Iris pigment epithelial cell (primary cell): Measurements from ENCODE around the gene FANK1.

Source experiments
- DNase-seq: peaks from one replicate; pipeline ENCODE4 v3.0.0-alpha.2; 2011; ENCODE audit warnings: low read depth

The FANK1 gene, protein sequence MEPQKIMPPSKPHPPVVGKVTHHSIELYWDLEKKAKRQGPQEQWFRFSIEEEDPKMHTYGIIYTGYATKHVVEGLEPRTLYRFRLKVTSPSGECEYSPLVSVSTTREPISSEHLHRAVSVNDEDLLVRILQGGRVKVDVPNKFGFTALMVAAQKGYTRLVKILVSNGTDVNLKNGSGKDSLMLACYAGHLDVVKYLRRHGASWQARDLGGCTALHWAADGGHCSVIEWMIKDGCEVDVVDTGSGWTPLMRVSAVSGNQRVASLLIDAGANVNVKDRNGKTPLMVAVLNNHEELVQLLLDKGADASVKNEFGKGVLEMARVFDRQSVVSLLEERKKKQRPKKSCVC

DNA sequence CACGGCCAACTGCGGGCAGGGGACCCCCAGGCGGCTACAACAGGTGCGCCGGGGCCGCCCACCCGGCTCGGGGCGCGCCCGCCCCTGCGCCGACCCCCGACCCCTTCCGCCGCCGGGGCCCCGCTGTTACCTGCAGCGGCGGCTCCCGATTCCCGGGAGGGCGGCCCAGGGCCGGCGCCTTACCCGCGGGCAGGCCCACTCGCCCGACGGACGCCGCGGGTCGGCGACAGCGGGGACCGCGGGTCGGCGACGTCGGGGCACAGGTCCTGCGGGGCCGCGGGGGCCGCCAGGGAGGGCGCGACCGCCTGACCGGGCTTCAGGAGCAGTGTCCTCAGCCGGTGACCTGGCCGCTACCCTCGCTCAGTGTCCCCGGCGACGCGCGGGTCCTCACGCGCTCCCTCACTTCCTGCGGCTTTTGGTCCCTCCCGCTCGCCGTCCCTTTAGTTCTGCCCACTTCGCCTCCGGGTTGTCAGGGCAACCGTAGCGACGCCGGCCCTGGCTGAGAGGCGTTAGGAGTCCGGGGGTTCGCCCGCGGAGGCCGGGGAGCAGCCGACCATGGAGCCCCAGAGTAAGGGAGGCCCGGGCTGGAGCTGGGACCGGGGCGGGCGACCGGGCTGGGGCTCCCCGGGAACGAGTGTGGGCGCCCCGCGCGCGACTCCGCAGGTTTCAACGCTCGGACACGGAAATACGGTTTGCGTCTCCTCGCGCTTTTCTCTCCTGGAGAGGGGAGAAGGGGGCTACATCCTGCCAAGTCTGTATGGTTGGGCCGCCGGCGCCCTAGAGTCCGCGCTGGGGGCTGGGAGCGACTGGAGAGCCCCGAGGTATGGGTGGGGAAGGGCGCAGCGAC, at the start of gene FANK1:
Gene FANK1, plus strand, starts transcription at position 477 of the 847 bp plus-strand sequence. Its CDS starts 79 bp downstream, at position 556.
- peak; percentile 82 for DNase-seq

GRCh38 chr10:125846894-125847293, 49.5 kb upstream of the FANK1 start:
- DNase-seq, result no peak

- DNase-seq, result no peak
These were observed 48.0 kb upstream of the FANK1 start for GRCh38 chr10:125848371-125848770.

- no peak for DNase-seq
These were observed 47.5 kb upstream of the FANK1 start for GRCh38 chr10:125848857-125849256.

DNA sequence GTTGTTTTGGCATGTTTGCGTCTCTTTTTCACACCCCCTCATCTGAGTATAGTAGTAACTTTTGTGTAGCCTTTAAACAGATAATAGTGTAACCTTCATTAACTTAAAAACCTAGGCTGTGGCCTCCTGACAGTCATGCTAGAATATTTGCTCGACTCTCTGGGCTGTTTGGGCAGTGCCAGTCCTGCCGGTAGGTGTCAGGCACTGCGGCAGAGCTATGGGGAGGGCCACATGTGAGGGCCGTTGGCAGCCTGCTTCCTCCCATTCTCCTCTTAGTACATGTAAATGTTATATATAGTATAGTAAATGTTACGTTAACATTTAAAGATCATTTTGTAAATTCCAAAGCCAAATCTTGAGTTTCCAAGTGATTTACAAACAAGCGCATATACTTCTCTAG, 46.9 kb upstream of the FANK1 start:
- no peak for DNase-seq

GRCh38 chr10:125850766-125851731, 45.3 kb upstream of the FANK1 start:
- DNase-seq, result no peak

- DNase-seq, result no peak
These were observed 43.9 kb upstream of the FANK1 start for GRCh38 chr10:125852487-125852886.

- DNase-seq, result no peak
These were observed 39.1 kb upstream of the FANK1 start for GRCh38 chr10:125857185-125857760.

DNA sequence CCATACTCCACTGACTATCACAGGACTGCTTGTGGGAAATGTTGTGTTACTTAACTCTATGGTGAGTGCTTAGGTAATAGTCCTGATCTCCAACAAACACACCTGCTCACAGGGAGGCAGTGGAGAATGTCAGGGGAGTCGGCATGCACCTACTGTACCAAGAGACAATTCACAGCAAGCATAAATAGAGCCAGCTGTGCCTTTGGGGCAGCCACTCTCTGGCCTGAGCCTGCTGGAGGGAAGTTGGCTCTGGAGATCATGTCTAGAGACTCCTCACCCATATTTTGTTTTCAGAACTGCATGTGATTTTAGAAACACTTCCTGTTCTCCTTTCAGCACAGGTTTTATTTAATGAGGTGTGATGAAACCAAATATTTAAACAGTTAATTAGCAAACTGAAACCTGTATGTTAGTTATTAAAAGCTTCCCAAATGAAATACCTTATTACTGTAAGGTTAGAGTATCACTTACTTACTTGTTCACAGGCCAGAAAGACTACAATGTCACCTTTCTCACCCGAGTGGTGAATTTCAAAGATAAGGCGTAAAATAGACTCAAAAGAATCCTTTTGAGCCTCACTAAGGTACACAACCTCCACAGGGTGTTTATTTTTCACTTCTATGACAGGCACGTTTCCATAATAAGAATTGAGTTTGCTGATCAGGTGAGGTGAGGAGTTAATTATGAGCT, 37.1 kb upstream of the FANK1 start:
- no peak for DNase-seq

- no peak for DNase-seq
These were observed 31.2 kb upstream of the FANK1 start for GRCh38 chr10:125865120-125865519.

- no peak for DNase-seq
These were observed 29.8 kb upstream of the FANK1 start for GRCh38 chr10:125866421-125867029.

GRCh38 chr10:125868372-125868975, 27.9 kb upstream of the FANK1 start:
- DNase-seq, result peak; percentile 62

GRCh38 chr10:125871338-125871737, 25.0 kb upstream of the FANK1 start:
- DNase-seq, result peak; percentile 77

DNA sequence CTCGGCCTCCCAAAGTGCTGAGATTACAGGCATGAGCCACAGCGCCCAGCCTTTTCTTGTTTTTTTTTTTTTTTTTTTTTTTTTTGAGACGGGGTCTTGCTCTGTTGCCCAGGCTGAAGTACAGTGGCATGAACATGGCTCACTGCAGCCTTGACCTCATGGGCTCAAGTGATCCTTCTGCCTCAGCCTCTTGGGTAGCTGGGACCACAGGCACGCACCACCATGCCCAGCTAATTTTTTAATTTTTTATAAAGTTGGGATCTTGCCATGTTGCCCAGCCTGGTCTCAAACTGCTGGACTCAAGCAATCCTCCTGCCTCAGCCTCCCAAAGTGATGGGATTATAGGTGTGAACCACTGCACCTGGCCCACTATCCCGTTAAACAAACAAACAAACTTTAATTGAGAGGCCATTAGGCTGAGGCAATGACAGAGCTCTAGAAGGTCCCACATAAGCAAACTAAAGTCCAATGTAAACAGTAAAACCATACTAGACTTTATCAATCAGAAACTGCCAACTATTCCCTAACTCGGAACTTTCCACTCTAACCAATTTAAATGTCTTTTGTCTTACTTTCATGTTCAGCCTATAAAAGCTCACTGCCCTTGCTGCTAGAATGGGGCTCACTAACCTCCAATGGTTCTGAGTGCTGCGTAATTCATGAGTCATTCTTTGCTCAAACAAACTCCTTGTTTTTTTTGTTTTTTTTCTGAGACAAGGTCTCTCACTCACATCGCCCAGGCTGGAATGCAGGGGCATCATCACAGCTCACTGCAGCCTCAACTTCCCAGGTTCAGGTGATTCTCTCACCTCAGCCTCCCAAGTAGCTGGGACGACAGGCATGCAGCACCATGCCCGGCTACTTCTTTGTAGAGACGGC, 17.2 kb upstream of the FANK1 start:
- peak; percentile 94 for DNase-seq

DNA sequence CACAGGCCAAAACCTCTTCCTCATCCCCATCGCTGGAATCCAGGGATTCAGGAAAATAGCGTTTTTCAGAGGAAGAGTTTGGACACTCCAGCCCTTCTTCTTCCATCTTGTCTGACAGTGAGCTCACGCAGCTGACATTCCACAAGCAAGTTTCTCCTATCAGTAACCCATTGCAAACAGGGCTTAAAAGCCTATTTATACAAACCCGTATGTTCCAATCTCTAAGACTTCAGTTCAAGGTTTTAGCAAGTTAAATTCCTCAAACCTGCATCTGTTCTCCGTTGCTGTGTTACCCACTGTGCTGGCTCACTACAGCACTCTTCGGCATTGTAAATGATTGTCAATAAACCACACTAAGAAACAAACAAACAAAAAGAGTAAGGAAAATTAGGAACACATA, 15.6 kb upstream of the FANK1 start:
- DNase-seq, result peak; percentile 63

DNA sequence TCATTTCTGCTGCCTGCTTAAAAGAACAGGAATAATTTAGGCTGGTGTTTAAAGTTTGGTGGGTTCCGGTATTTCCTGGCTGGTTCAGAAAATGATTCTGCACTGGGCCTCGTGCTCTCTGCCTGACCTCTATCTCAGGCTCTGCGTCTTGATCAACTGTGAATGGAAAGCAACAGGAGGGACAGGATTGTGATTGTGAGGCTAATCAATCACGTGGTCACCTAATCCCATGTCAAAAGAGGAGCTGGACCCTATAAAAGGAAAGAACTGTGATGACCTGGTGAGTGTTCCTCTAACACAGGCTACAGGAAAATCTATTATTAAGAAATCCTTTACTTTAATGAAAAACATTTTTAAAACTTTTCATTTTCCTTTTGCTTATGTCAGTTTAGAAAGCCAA, 15.2 kb upstream of the FANK1 start, which contains the start of gene DHX32:
Gene DHX32, minus strand, starts transcription at position 101 of the 400 bp plus-strand sequence. CDS start 468 bp downstream, outside the sequence.
- no peak for DNase-seq

GRCh38 chr10:125882596-125882995, 13.8 kb upstream of the FANK1 start:
- DNase-seq, result peak; percentile 66

GRCh38 chr10:125883211-125883610, 13.2 kb upstream of the FANK1 start:
- no peak for DNase-seq

GRCh38 chr10:125886914-125887512, 9.4 kb upstream of the FANK1 start:
- no peak for DNase-seq
